ENCODE data around the gene UACA. TPM values are rescaled to one million over a fixed set of nuclear protein-coding genes. Genes with fewer than 3 reads are reported as not detected.

The UACA gene
- polyA plus RNA-seq, 1 donor (not counting 4 experiments of a cell fraction or from before 2014, with no cell fraction given): 26.6 TPM

DNA sequence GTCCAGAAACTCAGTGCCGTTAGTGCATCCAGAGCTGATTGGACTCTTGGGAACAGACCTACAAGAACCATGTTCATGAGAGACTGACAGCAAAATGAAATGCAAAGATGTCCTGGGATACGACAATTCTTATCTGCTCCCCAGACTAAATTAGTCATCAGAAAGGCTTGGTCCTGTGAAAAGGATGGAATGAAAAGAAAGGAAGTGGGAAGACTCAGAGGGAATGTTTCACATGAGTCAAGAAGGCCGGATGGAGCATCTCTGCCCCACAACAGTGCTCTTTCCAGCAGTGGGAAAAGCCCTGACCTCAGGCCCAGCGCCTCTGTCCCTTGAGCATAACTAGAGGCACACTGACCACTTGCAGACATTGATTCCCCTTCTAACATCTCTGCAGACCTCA lies 39.3 kb upstream of the UACA start:
- Histone ChIP-seq H3K36me3 (ENCODE audit: control insufficient read depth in 2 of 2, extremely low read depth in 1 of 2, insufficient read depth in 2 of 2, low read length in 2 of 2) (no peaks in the 10 kb centered on the region), H3K9ac (ENCODE audit: control insufficient read depth, extremely low read depth, insufficient read depth, low read length) (no peak overlapping the region), H3K9me1 (ENCODE audit: control insufficient read depth, extremely low read depth, insufficient read depth, low read length) (no peaks in the 10 kb centered on the region), H3K4me2 (ENCODE audit: control insufficient read depth, extremely low read depth, insufficient read depth, low read depth, low read length) (peak overlapping the region; percentile 27), H2AFZ (ENCODE audit: control insufficient read depth, low read length) (no peak overlapping the region), H3K27ac (ENCODE audit: control insufficient read depth, insufficient read depth, low read length) (peak overlapping the region; percentile 65), H4K20me1 (ENCODE audit: control insufficient read depth, extremely low read depth, insufficient read depth, low read length) (no peaks in the 10 kb centered on the region), H3K4me1 (ENCODE audit: control insufficient read depth, extremely low read depth, insufficient read depth, low read length) (peaks cover 23% of the 10 kb centered on the region), H3K79me2 (ENCODE audit: control insufficient read depth, insufficient read depth, low read length) (no peaks in the 10 kb centered on the region), H3K4me3 (ENCODE audit: control insufficient read depth in 2 of 3, extremely low read depth in 1 of 3, insufficient read depth in 2 of 3, low read depth in 1 of 3, low read length in 3 of 3) (no peak overlapping the region), H3K9me3 (ENCODE audit: control insufficient read depth, low read depth, low read length) (no peaks in the 10 kb centered on the region), H3K27me3 (ENCODE audit: control insufficient read depth, extremely low read depth, insufficient read depth, low read length) (no peaks in the 10 kb centered on the region)
- FAIRE-seq (peak; percentile 89), DNase-seq (ENCODE audit: low read depth, low spot score) (no peak)
- dilution Hi-C loops (cut with MboI; ENCODE audit: extremely low pct_ligation_motif_present, low sequenced_read_pairs): no loop called here
- TF ChIP-seq, protein P1, sequence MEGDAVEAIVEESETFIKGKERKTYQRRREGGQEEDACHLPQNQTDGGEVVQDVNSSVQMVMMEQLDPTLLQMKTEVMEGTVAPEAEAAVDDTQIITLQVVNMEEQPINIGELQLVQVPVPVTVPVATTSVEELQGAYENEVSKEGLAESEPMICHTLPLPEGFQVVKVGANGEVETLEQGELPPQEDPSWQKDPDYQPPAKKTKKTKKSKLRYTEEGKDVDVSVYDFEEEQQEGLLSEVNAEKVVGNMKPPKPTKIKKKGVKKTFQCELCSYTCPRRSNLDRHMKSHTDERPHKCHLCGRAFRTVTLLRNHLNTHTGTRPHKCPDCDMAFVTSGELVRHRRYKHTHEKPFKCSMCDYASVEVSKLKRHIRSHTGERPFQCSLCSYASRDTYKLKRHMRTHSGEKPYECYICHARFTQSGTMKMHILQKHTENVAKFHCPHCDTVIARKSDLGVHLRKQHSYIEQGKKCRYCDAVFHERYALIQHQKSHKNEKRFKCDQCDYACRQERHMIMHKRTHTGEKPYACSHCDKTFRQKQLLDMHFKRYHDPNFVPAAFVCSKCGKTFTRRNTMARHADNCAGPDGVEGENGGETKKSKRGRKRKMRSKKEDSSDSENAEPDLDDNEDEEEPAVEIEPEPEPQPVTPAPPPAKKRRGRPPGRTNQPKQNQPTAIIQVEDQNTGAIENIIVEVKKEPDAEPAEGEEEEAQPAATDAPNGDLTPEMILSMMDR (optimal IDR thresholded peaks at IDR 0.05 in 1 of 3, IDR thresholded peaks at IDR 0.05 in 1 of 3, conservative IDR thresholded peaks at IDR 0.05 in 1 of 3; ENCODE audit: extremely low read depth in 1 of 3, insufficient read depth in 2 of 3, low read length in 3 of 3): no peak
- no peak for TF ChIP-seq EZH2 (IDR thresholded peaks at IDR 0.05; ENCODE audit: low read length)

- FAIRE-seq: no peak
- no peak overlapping the region for H3K27ac ChIP-seq (ENCODE audit: control insufficient read depth, insufficient read depth, low read length)
- peaks cover 23% of the 10 kb centered on the region for H3K4me1 ChIP-seq (ENCODE audit: control insufficient read depth, extremely low read depth, insufficient read depth, low read length)
- no peaks in the 10 kb centered on the region for H3K79me2 ChIP-seq (ENCODE audit: control insufficient read depth, insufficient read depth, low read length)
- no peaks in the 10 kb centered on the region for H3K9me1 ChIP-seq (ENCODE audit: control insufficient read depth, extremely low read depth, insufficient read depth, low read length)
- dilution Hi-C loops (cut with MboI; ENCODE audit: extremely low pct_ligation_motif_present, low sequenced_read_pairs): no loop called here
- no peak overlapping the region for H3K4me3 ChIP-seq (ENCODE audit: control insufficient read depth in 2 of 3, extremely low read depth in 1 of 3, insufficient read depth in 2 of 3, low read depth in 1 of 3, low read length in 3 of 3)
- no peaks in the 10 kb centered on the region for H4K20me1 ChIP-seq (ENCODE audit: control insufficient read depth, extremely low read depth, insufficient read depth, low read length)
- DNase-seq (ENCODE audit: low read depth, low spot score): no peak
- TF ChIP-seq, protein P1 (optimal IDR thresholded peaks at IDR 0.05 in 1 of 3, IDR thresholded peaks at IDR 0.05 in 1 of 3, conservative IDR thresholded peaks at IDR 0.05 in 1 of 3; ENCODE audit: extremely low read depth in 1 of 3, insufficient read depth in 2 of 3, low read length in 3 of 3): no peak
- TF ChIP-seq EZH2 (IDR thresholded peaks at IDR 0.05; ENCODE audit: low read length): no peak
- no peak overlapping the region for H3K4me2 ChIP-seq (ENCODE audit: control insufficient read depth, extremely low read depth, insufficient read depth, low read depth, low read length)
- H3K27me3 ChIP-seq (ENCODE audit: control insufficient read depth, extremely low read depth, insufficient read depth, low read length): no peaks in the 10 kb centered on the region
- H3K9me3 ChIP-seq (ENCODE audit: control insufficient read depth, low read depth, low read length): no peaks in the 10 kb centered on the region
- no peak overlapping the region for H3K9ac ChIP-seq (ENCODE audit: control insufficient read depth, extremely low read depth, insufficient read depth, low read length)
- no peak overlapping the region for H2AFZ ChIP-seq (ENCODE audit: control insufficient read depth, low read length)
- no peaks in the 10 kb centered on the region for H3K36me3 ChIP-seq (ENCODE audit: control insufficient read depth in 2 of 2, extremely low read depth in 1 of 2, insufficient read depth in 2 of 2, low read length in 2 of 2)
These were observed 37.8 kb upstream of the UACA start for GRCh38 chr15:70801109-70801508.
